HG03521 (cell line): Measurements from ENCODE around the gene GUCY1B1.

Experiments used
- ATAC-seq: cut with Tn5 transposase; IDR thresholded peaks from one replicate; pipeline ENCODE4 v1.9.1; 2021; ENCODE audit warnings: mild to moderate bottlenecking, moderate library complexity; ENCODE audit not compliant: unreplicated experiment

The GUCY1B1 gene

DNA sequence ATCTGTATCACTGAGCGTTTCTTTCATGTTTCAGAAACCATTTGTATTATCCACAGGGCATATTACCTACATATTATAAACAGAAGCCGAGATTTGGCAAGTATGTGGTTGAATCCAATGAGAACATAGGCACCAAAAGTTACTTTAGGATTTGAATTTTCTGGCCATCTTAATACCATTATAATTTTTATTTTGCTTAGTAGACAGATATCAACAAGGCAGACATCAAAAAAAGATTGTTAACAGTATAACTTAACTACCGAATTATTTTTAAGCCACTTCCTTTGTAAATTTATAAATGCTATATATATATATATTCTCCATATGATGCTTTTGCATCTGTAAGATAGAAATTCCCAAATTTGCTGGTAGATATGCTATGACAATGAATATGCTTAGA lies 2.2 kb downstream of the GUCY1B1 start:
- no peak for ATAC-seq

DNA sequence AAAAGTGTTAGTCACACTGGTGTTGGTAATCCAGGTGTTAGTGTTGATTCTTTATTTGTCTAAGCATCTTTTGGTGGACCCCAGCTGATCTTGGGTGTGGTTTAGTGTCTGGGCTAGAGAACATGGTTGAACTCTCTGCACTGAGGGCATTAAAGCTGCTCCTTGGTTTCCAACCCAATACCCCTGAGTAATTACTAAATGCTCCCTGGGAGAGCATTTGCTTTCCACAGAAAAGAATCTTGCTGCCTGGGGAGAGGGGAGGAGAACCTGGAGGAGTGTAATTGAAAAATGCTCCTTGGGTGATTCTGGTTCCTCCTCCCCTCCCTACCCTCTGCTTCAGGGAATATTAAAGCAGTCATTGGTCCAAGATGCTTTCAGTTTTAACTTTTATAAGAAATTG lies 3.1 kb downstream of the GUCY1B1 start:
- no peak for ATAC-seq

DNA sequence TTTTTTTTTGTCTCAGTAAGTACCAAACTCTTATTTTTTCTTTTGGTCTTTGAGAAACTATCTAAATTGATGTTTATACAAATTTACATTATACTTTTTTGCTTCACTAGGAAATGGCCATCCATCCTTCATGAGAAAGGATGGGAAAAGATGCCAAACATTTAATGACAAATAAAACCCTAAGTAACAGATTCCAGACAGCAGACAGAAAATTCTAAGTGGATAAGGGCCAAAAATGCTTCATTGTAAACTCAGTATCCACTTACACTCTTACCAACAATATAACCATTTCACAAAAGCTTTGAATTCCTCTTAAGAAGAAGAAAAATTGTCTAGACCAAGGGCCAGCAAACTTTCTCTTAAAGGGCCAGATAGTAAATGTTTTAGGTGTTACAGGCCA lies 3.5 kb downstream of the GUCY1B1 start:
- no peak for ATAC-seq

DNA sequence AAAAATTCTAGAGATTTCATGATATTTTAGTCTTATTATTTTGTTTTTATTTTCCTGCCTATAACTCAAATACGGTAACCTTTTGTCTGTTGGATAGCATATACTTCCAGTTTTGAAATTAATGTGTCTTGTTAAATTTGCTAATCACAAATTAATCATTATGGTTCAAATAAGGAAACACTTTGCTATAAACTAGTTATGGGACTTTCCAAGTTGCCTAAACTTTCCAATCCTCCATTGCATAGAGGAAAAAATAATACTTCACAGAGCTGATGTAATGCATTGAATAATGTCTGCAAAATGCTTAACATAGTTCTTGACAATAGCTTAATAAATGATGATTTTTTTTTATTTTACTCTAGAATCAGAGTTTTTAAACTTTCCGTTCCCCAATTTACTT lies 4.7 kb downstream of the GUCY1B1 start:
- no peak for ATAC-seq

DNA sequence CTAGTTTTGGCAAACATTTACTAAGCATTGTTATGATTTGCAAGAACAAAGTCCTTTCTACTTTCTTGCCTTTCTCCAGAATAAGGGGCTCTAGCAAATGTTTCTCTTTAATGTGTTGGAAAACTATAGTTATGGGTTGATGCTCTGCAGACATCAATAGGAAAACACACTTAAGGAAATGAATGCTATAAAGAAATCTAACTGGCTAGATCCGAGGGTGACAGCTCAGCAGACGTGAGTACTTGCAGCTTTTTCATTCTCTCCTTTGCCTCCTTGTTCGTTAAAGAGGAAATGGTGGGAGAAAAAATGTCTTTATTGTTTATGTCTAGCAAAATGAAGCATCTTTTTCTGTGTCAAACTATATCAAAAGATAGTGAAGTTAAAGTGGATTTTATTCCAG lies 6.3 kb downstream of the GUCY1B1 start:
- ATAC-seq, result no peak

DNA sequence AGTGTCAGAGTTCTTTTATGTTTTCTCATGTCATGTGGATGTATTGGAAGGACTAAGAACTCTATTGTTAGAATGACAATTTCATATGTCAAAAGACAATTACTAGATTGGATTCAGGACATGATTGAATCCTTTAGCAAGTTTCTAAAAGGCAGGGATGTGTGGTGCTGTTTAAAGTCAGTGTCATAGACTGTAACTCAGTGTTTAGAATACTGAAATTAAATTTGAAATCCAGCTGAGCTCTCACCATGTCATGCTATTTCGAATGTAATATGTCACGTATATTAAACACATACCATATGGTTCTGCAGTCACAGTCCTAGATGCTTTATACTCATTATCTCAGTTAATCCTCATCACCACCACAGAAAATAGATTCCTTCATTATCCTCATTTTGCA lies 7.8 kb downstream of the GUCY1B1 start:
- no peak for ATAC-seq

DNA sequence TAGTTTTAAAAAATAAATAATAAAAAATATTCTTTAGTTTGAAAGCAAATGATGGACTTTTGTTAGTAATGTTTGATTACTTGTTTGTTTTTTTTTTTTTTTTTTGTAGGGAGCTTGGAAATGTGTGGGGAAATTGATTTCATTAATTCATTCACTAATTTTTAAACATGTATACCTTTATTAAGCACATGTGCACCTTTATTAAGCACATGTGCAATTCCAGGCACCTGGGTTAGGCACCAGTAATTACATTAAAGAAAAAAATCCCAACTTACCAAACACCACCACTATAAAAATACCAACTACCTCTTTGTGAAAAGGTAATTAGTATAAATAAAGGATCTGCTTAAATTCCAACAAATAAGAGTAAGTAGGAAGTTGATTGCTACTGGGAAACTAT lies 9.5 kb downstream of the GUCY1B1 start:
- ATAC-seq, result no peak

DNA sequence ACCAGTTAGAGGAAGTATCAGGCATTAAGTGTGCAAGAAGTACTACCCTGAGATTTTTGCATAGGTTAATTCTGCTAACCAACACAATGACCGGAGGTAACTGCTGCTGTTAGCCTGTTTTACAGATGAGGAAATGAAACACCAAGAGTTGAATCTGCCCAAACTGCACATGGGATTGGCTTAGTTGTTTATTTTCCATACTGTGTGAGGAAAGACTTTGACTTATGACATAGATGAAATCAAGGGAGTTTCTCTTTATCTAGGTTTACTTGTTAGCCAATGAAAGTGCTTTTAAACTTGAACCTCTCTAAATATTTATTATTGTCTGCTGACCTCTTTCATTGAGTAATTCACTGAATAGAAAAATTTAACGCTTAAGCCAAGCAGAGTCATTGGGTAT lies 10.3 kb downstream of the GUCY1B1 start:
- peak; percentile 45 for ATAC-seq

DNA sequence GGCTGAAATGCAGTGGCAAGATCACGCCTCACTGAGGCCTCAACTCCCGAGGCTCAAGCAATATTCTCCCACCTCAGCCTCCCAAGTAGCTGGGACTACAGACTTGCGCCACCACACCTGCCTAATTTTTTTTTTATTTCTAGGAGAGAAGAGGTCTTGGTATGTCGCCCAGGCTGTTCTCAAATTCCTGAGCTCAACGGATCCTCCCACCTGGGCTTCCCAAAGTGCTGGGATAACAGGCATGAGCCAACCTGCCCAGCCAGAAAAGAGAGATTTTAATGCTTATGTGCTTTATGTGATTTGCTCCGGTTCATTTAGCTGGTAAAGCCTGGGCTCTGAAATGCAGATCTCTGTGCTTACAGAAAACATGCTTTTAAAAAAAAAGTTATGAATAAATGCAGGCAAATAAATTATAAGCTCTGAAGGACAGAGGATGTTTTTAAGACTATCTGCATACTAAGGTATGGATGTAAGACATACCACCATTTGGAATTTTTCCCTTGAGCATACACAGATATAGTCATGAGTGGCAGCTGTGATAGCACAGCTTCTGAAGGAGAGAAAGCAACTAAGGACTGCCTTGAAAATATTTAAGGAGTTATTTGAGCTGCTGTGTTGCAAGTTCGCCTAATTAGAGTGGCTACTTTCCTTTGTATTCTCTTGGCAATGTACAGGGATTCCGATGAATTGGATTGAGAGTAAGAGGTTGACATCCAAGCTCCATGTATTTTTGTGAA lies 13.8 kb downstream of the GUCY1B1 start:
- ATAC-seq, result no peak

DNA sequence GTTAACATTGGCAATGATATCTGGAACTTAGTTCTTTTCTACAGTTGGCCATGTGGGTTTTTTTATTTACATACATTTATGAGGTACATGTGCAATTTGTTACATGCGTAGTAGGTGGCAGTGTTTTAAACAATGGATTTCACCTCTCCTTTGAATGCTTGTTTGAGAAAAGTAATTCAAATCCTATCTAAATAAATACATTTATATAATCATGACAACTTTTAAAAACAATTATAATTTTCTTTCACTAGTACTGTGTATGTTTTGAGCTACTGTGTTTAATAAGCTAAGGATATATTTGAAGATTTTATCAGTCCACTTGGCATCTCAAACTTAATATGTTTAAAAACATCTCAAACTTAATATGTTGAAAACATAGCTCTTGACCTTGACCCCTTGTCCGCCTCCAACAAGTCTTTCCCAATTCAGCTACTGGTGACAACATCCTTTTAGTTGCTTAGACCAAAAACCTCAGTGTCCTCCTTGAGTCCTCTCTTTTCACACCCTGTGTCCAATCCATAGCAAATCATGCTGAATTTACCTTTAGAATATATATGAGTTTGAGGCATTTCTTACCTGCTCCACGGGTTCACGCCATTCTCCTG lies 14.5 kb downstream of the GUCY1B1 start:
- ATAC-seq, result no peak

DNA sequence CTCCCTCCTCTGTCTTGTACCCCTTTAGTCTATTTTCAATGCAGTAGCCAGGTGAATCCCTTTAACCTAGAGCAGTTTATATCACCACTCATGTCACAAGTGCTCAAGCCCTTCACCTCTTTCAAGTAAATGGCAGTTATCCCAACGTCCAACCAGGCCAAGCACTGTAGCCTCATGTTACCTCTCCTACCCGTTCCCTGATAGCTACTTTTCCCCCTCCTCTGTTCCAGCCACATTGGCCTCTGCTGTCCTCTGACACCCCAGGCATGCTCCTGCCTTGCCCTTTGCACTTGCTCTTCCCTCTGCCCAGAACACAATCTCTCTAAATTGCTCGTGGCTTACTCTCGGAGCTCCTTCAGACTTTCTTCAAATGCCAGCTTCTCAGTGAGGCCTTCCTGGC lies 15.2 kb downstream of the GUCY1B1 start:
- no peak for ATAC-seq

DNA sequence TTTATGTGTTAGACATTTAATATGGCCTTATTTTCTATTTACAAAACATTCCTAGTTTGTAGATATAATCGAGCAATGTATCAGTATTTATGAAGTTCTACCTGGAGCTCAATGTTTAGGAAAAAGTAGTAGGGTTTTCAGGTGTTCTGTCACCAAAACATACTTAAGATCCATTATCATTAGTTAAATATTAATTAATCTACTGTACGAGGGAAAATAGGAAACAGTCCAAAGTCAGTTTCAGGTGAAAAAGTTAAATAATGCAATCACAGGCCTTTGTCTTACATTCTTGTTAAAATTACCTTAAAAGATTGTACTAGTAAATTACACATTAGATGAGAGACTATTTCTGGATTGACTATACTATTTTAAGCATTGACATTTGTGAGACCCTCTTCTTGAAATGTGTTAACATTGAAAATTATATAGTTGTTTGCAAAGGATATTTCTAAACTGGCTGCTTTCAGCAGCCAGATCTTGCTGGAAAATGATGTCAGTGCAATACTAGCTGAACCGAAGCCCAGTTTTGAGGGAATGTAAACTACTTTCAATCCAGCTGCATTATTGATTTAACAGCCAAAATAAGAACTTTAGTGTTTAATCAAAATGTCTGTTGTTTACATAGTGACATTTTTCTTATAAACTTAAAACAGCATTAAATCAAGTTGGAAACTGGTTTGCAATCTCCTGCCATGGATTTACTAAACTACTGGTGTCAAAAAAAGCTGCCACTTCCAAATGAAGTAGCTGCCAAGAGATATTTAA lies 19.3 kb downstream of the GUCY1B1 start:
- no peak for ATAC-seq

DNA sequence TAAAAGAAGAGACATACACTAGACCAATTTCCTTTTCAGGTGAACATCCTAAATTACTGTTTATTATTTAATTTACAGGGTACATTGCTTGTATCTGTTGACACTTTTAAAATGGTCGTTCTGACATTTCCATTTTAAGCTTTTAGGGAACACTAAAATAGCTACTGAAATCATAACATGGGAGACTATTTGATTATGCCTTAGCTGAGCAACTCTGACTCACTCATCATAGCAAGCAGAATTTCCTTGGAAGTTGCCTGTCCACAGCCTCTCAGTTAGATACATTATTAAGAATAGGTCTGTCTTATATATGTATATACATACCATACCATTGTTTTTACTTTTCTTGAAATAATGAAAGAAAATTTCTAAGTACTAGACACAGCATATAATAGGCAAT lies 22.0 kb downstream of the GUCY1B1 start:
- no peak for ATAC-seq

DNA sequence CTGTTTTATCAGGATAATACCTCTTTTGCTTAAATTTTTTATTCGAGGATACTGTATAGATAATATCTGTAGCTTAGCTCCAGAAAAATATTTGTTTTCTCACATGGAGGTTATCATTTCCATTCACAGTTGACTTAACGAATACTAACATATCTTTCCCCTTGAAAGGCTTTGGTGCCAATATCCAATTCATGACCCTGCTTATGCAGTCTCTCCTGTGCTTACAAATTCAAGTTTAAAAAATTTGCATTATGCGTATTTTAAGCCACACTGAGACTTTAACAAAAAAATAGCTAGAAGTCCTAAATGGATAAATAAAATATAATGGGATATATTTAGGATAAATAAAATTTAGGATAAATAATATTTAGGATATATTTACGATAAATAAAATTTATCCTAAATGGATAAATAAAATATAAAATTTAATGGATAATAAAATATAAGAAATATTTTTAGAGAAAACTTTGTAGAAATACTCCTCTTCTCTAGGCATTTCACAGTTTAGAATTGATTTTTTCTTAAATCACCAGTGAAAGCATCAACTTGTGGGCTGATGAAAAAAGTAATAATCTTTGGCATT lies 22.5 kb downstream of the GUCY1B1 start:
- ATAC-seq, result no peak

DNA sequence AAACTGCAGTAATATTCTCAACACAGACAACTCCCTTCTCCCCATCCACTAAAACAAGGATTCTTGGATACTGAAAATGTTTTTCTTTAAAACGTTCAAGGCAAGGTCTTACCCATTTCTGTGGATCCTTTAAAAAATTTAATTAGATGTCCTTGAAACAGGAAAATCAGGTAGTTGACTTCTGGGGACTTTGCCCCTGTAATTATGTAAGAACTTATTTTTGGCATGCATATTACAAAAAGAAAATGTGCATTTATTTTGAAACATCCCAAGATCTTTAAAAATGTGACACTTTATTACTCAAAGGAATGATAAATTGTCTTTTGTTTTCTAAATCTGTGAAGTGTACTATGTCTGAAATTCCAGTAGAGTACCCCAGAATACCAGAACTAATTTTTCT lies 25.8 kb downstream of the GUCY1B1 start:
- ATAC-seq, result no peak

DNA sequence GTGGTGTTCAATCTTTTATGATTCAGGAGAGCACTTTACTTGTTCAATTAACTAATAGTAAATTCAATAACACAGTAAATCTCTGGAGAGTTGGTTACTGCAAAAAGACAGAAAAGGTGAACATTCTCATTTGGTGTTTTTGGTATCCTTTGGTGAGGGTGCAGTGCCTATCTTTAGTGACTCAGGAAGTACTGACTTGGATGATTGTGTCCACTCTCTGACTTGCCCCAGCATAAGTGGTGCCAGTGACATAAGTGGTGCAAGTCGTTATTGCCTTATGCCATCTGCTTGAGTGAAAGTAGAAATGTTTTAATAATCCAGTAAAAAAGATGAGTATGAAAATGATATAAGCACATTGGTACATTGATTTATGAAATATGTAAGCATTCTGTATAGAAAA lies 27.0 kb downstream of the GUCY1B1 start:
- no peak for ATAC-seq

DNA sequence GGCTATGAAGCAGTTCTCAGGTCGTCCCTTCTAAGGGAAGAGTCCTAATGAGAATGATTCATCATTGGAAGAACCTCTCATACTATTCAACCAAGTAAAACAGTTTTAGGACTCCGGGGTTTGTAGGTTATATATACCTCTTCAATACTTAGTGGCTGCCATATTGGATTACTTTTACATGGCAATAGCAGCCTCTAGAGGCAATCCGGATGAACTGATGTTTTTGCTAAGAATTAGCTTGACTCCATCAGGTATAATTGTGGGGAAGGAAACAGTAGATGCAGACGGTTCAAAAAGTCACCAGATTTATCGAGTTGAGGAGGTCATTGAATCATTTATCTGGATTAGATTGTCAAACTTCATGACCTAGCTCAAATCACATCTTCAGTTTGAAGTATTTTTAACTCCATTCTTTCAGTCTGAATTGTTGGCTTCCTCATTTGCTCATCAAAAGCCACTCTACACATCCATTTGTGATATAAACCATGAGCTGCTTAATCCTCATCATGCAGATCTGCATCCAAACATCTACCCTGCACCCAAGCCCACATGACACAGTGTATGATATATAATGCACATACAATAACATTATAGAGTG lies 28.4 kb downstream of the GUCY1B1 start:
- peak; percentile 91 for ATAC-seq

DNA sequence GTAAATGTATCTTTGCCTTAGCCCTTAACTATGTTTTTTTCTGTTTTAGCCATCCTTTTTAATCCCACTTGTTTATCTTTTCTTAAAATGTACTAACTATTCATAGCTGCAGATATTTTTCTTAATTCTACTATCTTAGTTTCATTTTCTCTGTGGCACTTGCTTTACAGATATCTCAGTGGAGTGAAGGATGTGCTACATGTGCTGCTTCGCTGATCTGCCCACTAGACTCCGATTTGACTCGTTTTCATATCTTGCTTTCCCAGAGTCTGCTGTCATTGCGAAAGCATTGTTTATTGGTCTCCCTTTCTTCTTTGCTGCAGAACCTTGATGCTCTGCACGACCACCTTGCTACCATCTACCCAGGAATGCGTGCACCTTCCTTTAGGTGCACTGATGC lies 30.6 kb downstream of the GUCY1B1 start:
- no peak for ATAC-seq

DNA sequence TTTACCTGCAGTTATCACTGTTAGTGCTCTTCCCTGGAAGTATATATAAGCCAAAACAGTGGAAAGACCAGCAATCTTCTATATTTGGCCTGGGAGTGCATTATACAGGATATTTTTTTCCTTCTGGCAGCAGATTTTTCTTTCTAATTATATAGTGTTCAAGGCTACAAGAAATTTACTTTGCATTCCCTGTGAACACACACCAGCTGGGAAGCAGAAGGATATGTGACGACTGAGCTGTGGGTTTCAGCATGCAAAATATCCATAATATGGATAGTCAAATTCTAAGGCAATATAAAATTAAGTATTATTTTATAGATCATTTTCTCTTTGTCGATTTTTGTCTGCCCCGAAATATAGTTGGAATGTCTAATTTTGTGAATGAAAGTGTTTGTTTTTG lies 31.2 kb downstream of the GUCY1B1 start:
- ATAC-seq, result no peak

DNA sequence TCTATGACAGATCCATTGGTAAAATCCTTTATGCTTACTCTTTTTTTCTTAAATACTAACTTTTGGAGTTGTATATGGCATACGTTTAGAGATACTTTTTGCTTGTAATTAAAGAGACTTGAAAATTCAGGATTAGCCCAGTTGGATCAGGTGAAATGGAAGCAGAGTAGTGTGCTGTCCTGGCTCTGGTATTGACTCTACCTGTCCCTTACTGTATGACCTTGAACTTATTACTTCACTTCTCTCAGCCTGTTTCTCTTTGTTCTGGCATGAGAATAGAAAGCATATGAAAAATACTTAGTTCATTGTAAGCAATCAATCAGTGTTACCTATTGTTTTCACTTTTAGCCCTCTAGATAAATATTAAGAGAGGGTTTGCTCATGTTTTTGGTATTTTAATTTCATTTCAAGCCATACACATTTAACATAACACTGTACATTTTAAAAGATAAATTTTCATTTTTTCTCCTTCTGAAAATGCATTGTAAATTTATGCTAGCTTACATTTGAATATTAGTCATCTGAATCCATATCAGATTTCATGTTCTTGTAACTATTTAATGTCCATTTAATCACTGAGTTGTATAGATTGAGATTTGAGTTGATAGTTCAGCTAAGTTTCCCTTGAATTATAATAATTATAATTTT lies 35.9 kb downstream of the GUCY1B1 start:
- no peak for ATAC-seq

DNA sequence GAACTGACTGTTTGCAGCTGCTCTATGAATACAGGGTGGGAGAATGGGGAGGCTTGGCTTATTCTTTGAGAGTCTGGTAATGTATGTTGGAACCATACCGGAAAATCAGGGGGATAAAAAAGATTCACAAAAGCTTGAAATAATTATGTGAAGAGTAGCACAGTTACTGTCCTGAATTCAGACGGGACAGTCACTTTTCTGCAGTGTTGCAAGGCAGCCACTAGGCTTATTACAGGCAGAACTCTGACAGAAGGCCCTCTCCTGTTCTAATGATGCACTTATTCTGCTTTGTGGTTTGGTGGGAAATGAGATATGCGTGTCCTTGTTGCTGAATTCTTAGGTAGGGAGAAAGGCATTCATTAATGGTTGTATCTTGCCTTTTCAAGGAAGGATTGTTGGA lies 37.2 kb downstream of the GUCY1B1 start:
- ATAC-seq, result peak; percentile 96
